HG03457 (cell line): ENCODE data around the gene SSR3.

Experiments
- ATAC-seq: cut with Tn5 transposase; IDR thresholded peaks from one replicate; pipeline ENCODE4 v1.9.1; 2021; ENCODE audit warnings: moderate number of reproducible peaks; ENCODE audit not compliant: unreplicated experiment

The SSR3 gene

DNA sequence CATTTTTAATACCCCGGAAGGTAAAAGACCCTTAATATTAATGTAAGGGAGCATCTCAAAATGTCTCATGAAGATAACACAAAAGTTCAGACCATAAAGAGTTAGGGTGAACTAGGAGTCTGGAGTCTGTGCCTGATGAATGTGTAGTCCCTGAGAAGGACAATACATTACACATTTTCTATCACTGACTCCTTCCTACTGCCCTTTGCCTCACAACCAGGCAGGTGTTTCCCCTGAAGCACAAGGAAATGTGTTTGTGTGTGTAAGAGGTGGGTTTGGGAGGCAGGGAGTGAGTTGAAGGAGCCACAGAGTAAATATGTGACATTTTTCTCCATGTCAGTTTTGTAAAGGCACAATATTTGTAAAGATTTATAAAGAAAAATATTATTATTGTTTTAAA is 59.1 kb downstream of the SSR3 start:
- ATAC-seq = no peak

DNA sequence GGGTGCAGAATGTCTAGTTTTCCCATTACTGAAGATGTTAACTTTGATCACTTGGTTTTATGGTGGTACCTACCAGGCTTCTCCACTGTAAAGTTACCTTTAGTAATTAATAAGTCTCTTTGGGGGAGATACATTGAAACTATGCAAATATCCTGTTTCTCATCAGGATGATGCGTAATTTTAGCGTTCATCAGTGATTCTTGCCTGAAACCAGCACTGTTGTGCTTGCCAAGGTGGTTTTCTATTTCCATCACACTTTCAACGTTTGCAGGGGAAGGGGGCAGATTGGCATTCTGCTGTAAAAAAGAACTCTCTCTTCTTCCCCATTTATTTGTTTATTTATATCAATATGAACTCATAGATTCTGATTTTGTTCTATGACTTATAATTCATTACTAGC is 61.0 kb downstream of the SSR3 start:
- no peak for ATAC-seq

DNA sequence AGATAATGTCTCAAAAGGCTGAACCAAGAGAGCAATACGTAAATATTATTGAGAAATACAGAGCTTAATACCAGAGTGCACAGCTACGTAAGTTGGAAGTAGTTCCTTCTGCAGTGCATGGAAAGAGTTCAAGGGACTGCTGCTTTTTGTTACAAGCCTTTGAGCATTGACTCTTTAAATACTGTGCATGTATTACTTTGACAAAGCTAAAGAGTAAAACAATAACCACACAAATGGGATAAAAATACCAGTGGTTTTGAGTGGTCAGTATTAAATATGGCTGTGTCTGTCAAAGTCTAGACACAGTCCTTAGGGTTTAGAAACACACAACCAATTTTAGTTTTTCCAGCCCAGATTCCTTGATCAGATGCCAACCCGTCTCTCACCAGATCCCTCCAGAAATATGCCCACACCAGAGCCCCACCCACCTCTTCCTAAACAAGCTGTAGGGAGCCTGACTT is 62.1 kb downstream of the SSR3 start:
- ATAC-seq = no peak

DNA sequence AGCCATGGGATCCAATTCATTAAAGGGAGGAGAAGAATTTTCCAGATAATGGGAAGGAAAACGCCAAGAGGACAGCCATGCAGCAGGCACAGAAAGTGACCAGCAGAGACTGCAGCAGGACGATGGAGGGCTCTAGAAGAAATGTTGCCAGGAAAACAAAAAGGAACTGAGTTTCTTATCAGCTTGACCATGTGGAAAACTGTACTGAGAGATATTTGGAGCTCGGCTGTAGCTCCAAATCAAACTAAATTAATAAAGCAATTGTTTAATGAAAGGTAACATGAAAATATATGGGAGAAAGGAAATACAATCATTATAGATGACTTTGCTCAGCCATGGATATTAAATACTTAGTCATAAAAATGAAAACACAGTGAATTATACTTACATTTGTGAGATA is 63.7 kb downstream of the SSR3 start:
- no peak for ATAC-seq
